Natural killer cell treated with Interleukin-12 subunit alpha and Interleukin-12 subunit beta and Interleukin-15 and Interleukin-18, amount 100 ng/mL, for 72 hours (primary cell): ENCODE data around the gene GCM1. TPM values are rescaled to one million over a fixed set of nuclear protein-coding genes. Genes with fewer than 3 reads are reported as not detected.
A peak's percentile ranks its signal among the peaks of the same experiment; 100 is the strongest.

Source experiments
- ATAC-seq, 2 donors: fragments of 150-1000 bp; cut with Tn5 transposase in 1 of 2; sonication (Bioruptor Pico), chemical (Tn5 transposase) in 1 of 2; 2 replicates each; pipeline ENCODE4 v1.10.0; 2021
- DNase-seq: peaks from one replicate; pipeline ENCODE4 v3.0.0; 2022; ENCODE audit warnings: low spot score
- H3K27ac Mint-ChIP-seq, 2 donors: 1 replicate in 1 of 2; 2 replicates in 1 of 2; pipeline ENCODE4 v1.8.0; 2022; ENCODE audit warnings: mixed read lengths in 2 of 2, mild to moderate bottlenecking in 1 of 2, moderate library complexity in 1 of 2
- H3K27me3 Mint-ChIP-seq, 2 donors: 1 replicate in 1 of 2; 2 replicates in 1 of 2; pipeline ENCODE4 v1.8.0; 2022; ENCODE audit warnings: mixed read lengths in 2 of 2
- H3K36me3 Mint-ChIP-seq: one replicate; pipeline ENCODE4 v1.8.0; 2022; ENCODE audit warnings: mixed read lengths
- H3K4me1 Mint-ChIP-seq, 2 donors: 1 replicate in 1 of 2; 2 replicates in 1 of 2; pipeline ENCODE4 v1.8.0; 2022; ENCODE audit warnings: low read depth in 2 of 2, mixed read lengths in 2 of 2, mild to moderate bottlenecking in 1 of 2
- H3K4me3 Mint-ChIP-seq: one replicate; pipeline ENCODE4 v1.8.0; 2022; ENCODE audit warnings: mixed read lengths
- H3K9me3 Mint-ChIP-seq: 2 replicates; pipeline ENCODE4 v1.8.0; 2022; ENCODE audit warnings: mixed read lengths
- total RNA-seq, 2 donors: library from RNA; stranded (reverse); gene quantifications; one replicate each; pipeline ENCODE4 v1.2.3, GENCODE V29; 2022

The GCM1 gene
- under 1 TPM in 1 of 2 donors, not detected in 1; 0.24 TPM for total RNA-seq

DNA sequence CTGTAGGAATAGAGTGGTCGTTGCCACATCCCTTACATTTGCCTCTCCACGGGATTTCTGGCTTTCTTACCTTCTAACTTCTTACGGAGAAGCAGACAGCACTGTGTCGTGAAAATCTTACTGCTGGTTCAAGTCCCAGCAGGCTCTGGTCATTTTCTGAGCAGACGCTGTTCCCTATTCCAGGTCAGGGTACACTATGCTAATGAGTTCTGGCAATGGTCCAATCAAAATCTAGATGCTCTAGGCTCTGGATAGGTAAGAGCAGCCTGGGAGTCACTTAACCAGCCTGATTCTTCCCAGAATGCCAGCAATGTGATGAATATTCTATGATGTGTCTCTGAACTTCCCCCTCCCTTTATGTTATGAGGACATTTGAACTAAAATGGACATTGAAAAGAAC, at the start of gene GCM1:
TSS of gene GCM1 (minus strand) at position 158 of the 400 bp plus-strand sequence. CDS start 3,209 bp downstream, outside the sequence.
- DNase-seq (no peak), ATAC-seq (no peak)
- Mint-ChIP-seq H3K27ac (no peak within 1 kb of the TSS), H3K27me3 (peaks cover 0 to 28% of the 10 kb centered on the region in 2 donors), H3K36me3 (no peaks in the 10 kb centered on the region), H3K9me3 (no peaks in the 10 kb centered on the region), H3K4me1 (no peaks in the 10 kb centered on the region), H3K4me3 (no peak within 1 kb of the TSS)

DNA sequence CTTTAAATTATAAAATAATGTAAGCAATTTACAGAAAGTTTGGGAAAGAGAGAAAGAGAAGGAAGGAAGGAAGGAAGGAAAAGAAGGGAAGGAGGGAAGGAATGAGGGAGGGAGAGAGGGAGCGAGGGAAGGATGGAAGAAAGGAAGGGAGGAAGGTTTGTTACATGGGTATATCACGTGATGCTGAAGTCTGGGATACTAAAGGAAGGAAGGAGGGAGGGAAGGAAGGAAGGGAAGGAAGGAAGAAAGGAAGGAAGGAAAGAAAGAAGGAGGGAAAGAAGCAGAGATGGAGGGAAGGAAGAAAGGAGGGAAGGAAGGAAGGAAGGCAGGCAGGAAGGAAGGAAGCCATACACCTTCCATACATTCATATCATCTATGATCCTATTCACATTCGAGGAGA, 48.9 kb upstream of the GCM1 start:
- ATAC-seq (no peak), DNase-seq (no peak)
- peaks cover 0 to 6% of the 10 kb centered on the region in 2 donors for H3K27me3 Mint-ChIP-seq
- H3K27ac Mint-ChIP-seq = no peak overlapping the region
- H3K36me3 Mint-ChIP-seq = no peaks in the 10 kb centered on the region
- H3K4me3 Mint-ChIP-seq = no peak overlapping the region
- no peaks in the 10 kb centered on the region for H3K9me3 Mint-ChIP-seq
- no peaks in the 10 kb centered on the region for H3K4me1 Mint-ChIP-seq

- peaks cover 0 to 3% of the 10 kb centered on the region in 2 donors for H3K4me1 Mint-ChIP-seq
- H3K27ac Mint-ChIP-seq = no peak overlapping the region
- no peaks in the 10 kb centered on the region for H3K36me3 Mint-ChIP-seq
- no peak overlapping the region for H3K4me3 Mint-ChIP-seq
- DNase-seq (no peak), ATAC-seq (no peak)
- H3K9me3 Mint-ChIP-seq = no peaks in the 10 kb centered on the region
- H3K27me3 Mint-ChIP-seq = peaks cover 0 to 6% of the 10 kb centered on the region in 2 donors
Observed at GRCh38 chr6:53195048-53195447, 46.4 kb upstream of the GCM1 start.

DNA sequence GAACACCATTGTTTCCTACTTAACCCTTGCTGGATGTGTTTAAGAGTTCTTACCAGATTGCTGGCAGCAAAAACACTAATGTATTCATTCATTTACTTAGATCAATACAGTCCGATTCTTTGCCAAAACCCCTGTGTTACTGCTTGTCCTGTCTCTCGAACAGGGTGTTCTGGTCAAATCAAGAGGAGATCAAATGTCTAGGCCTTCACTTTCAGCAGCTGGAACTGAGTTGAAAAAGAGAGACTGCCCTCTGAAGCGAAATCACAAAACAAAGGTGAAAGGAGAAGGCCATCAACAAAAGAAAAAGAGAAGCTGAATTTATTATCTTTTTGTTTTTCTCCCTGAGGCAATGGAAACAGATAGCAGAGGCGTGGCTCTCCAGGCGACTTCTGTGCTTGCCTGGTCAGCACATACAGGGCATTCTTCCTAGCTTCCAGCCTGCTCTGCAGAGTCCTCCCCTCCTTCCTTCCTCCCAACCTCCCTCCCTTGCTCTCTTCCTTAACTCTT, 44.1 kb upstream of the GCM1 start:
- no peak overlapping the region for H3K27ac Mint-ChIP-seq
- no peaks in the 10 kb centered on the region for H3K36me3 Mint-ChIP-seq
- no peaks in the 10 kb centered on the region for H3K27me3 Mint-ChIP-seq
- H3K4me3 Mint-ChIP-seq = no peak overlapping the region
- no peak for ATAC-seq
- H3K4me1 Mint-ChIP-seq = peaks cover 7 to 8% of the 10 kb centered on the region in 2 donors
- H3K9me3 Mint-ChIP-seq = no peaks in the 10 kb centered on the region
- no peak for DNase-seq

GRCh38 chr6:53189554-53189953, 40.9 kb upstream of the GCM1 start:
- Mint-ChIP-seq H3K36me3 (no peaks in the 10 kb centered on the region), H3K9me3 (no peaks in the 10 kb centered on the region), H3K4me1 (peaks cover 7 to 8% of the 10 kb centered on the region in 2 donors), H3K27ac (no peak overlapping the region), H3K4me3 (no peak overlapping the region), H3K27me3 (no peaks in the 10 kb centered on the region)
- no peak for DNase-seq
- ATAC-seq = no peak

DNA sequence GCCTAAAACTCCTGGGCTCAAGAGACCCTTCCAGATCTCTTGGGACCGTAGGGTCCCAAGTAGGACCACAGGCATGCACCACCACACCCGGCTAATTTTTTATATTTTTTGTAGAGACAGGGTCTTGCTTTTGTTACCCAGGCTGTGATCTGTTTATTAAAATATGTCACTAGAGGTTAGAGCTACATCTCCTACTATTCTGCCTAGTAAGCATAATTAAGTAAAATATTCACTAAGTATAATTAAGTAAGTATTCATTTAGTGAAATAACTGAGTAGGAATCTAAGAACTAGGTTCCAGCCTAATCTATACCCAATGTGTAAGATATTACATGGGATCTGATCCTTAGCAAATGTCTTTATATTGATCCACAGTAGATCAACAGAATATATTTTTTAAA, 40.2 kb upstream of the GCM1 start:
- no peak overlapping the region for H3K27ac Mint-ChIP-seq
- no peak overlapping the region for H3K4me3 Mint-ChIP-seq
- peaks cover 7 to 8% of the 10 kb centered on the region in 2 donors for H3K4me1 Mint-ChIP-seq
- no peaks in the 10 kb centered on the region for H3K27me3 Mint-ChIP-seq
- no peaks in the 10 kb centered on the region for H3K36me3 Mint-ChIP-seq
- no peak for ATAC-seq
- H3K9me3 Mint-ChIP-seq = no peaks in the 10 kb centered on the region
- DNase-seq = no peak

- no peaks in the 10 kb centered on the region for H3K27me3 Mint-ChIP-seq
- H3K4me3 Mint-ChIP-seq = no peak overlapping the region
- no peak overlapping the region for H3K27ac Mint-ChIP-seq
- DNase-seq (no peak), ATAC-seq (no peak)
- H3K36me3 Mint-ChIP-seq = no peaks in the 10 kb centered on the region
- H3K9me3 Mint-ChIP-seq = no peaks in the 10 kb centered on the region
- H3K4me1 Mint-ChIP-seq = peaks cover 5% of the 10 kb centered on the region in 2 donors
Observed at GRCh38 chr6:53180678-53181077, 32.0 kb upstream of the GCM1 start.

DNA sequence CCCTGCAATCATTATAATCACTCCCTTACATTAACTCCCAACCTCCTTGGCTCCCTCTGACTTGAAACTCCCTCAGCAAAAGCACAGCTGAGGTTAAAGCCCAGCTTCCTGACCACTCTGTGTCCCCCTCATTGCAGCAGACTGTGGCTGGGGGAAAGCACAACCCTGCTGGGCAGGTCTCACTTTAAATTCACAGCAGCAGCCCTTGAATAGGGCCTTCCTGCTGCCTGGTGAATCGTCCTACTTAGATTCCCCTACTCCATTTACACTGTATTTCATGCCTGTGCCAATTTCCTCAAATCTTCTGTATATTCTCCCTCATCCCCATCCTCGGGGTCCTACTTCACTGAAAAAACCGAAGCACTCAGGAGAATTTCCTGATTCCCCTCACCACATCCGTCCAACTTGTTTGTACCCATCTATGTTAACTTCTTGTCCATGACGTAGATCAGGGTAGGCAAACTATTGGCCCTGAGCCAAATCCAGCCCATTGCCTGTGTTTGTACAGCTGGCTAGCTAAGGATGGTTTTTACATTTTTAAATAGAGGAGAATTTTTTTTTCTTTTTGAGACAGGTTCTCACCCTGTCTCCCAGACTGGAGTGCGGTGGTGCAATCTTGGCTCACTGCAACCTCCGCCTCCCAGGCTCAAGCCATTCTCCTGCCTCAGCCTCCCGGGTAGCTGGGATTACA, 31.5 kb upstream of the GCM1 start:
- Mint-ChIP-seq H3K27ac (peak overlapping the region; percentile 6 to 15), H3K9me3 (no peaks in the 10 kb centered on the region), H3K4me3 (no peak overlapping the region), H3K27me3 (no peaks in the 10 kb centered on the region), H3K36me3 (no peaks in the 10 kb centered on the region), H3K4me1 (peaks cover 5% of the 10 kb centered on the region in 2 donors)
- DNase-seq (no peak), ATAC-seq (peak in 1 of 2 donors; percentile 59)

- Mint-ChIP-seq H3K4me3 (no peak overlapping the region), H3K27me3 (no peaks in the 10 kb centered on the region), H3K9me3 (no peaks in the 10 kb centered on the region), H3K27ac (no peak overlapping the region), H3K36me3 (no peaks in the 10 kb centered on the region), H3K4me1 (peaks cover 5% of the 10 kb centered on the region in 2 donors)
- DNase-seq (no peak), ATAC-seq (no peak)
Observed at GRCh38 chr6:53178837-53179432, 30.3 kb upstream of the GCM1 start.

DNA sequence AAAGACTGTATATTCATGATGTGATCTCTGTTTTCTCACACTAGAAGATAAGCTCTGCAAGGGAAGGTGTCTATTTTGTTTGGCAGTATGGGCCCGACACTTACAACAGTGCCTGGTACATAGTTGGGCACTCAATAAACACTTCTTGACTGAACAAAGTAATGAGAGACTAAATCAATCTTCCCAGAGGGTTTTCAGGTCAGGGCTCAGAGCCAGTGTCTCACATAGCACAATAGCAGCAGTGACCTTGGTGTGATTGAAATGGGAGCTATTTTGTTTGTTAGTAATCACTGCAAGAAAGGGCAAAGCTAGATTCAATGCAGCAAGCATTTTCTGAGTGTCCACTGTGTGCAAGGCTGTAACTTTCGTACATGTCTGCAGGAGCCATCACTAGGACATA, 26.4 kb upstream of the GCM1 start:
- H3K4me3 Mint-ChIP-seq = no peak overlapping the region
- H3K9me3 Mint-ChIP-seq = no peaks in the 10 kb centered on the region
- H3K27me3 Mint-ChIP-seq = no peaks in the 10 kb centered on the region
- DNase-seq (no peak), ATAC-seq (no peak)
- H3K27ac Mint-ChIP-seq = no peak overlapping the region
- no peaks in the 10 kb centered on the region for H3K36me3 Mint-ChIP-seq
- H3K4me1 Mint-ChIP-seq = peaks cover 2 to 3% of the 10 kb centered on the region in 2 donors

DNA sequence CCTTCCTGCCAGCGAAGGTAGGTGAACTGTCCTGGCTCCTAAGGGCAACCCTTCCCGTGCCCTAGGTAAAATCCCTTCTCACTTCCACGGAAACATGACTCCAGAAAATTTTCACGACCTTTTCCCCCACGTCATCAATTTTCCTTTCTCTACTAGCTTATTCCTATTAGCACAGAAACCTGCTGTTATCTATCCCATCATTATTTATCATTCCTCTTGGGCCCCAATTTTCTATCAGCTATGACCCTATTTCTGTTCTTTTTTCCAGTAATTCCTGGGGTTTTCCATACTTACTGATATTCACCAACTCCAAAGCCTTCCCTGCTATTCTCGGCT, 23.8 kb upstream of the GCM1 start:
- no peak overlapping the region for H3K27ac Mint-ChIP-seq
- H3K36me3 Mint-ChIP-seq = no peaks in the 10 kb centered on the region
- ATAC-seq (no peak), DNase-seq (no peak)
- no peaks in the 10 kb centered on the region for H3K27me3 Mint-ChIP-seq
- H3K9me3 Mint-ChIP-seq = no peaks in the 10 kb centered on the region
- H3K4me1 Mint-ChIP-seq = no peaks in the 10 kb centered on the region
- H3K4me3 Mint-ChIP-seq = no peak overlapping the region

- Mint-ChIP-seq H3K27ac (no peak overlapping the region), H3K9me3 (no peaks in the 10 kb centered on the region), H3K36me3 (no peaks in the 10 kb centered on the region), H3K4me3 (no peak overlapping the region), H3K4me1 (no peaks in the 10 kb centered on the region), H3K27me3 (no peaks in the 10 kb centered on the region)
- ATAC-seq (peak; percentile 97), DNase-seq (peak; percentile 88)
Observed at GRCh38 chr6:53171605-53172467, 23.2 kb upstream of the GCM1 start.

- ATAC-seq (no peak), DNase-seq (no peak)
- no peaks in the 10 kb centered on the region for H3K9me3 Mint-ChIP-seq
- H3K36me3 Mint-ChIP-seq = no peaks in the 10 kb centered on the region
- H3K27me3 Mint-ChIP-seq = no peaks in the 10 kb centered on the region
- H3K4me1 Mint-ChIP-seq = no peaks in the 10 kb centered on the region
- no peak overlapping the region for H3K4me3 Mint-ChIP-seq
- no peak overlapping the region for H3K27ac Mint-ChIP-seq
Observed at GRCh38 chr6:53168516-53169267, 20.1 kb upstream of the GCM1 start.
